HG03095 (cell line): ENCODE data around the gene NUDT19.
"Not testable (repeated sequence)": the region's sequence is repeated elsewhere in the genome, so short reads cannot be mapped to it uniquely, and the experiment has no call there.

ENCODE experiments used
- ATAC-seq: cut with Tn5 transposase; IDR thresholded peaks from one replicate; pipeline ENCODE4 v1.9.1; 2021; ENCODE audit warnings: moderate library complexity; ENCODE audit not compliant: unreplicated experiment

The NUDT19 gene

DNA sequence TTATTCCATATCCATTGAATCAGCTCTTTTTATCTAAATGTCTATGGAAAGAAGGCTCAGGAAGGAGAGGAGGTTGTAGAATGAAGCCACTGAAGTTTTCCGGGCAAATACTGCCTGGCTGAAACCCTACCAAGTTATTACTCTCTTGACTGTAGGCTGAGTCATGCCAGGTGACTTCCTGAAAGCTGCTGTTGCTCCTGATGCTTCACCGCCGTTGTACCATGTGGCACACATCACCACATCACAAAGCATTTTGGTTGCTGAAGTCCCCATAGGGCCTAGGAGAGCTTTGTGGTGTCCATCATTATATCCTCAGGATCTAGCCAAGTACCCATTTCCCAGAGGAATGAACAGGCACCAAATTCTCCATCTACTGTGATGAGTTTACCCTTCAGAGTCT lies 16.8 kb downstream of the NUDT19 start:
- ATAC-seq, result no peak

DNA sequence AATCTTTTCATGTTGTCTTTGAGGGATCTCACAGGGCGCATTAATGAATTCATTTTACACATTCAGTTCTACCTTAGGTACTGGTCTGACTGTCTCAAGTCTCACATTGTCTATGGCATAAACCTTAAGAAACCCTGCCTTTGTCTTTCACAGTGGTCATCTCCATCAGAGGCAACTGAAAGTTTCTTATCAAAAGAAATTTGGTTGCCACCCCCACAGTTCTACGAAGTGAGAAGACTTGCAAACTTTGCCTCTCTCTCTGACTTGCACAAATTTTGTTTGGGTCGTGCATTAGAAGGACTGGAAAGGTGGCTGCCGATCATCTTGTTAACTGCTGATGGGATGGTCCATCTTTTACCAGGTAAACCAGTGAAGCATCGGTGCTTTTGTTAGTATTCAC lies 17.4 kb downstream of the NUDT19 start:
- no peak for ATAC-seq

DNA sequence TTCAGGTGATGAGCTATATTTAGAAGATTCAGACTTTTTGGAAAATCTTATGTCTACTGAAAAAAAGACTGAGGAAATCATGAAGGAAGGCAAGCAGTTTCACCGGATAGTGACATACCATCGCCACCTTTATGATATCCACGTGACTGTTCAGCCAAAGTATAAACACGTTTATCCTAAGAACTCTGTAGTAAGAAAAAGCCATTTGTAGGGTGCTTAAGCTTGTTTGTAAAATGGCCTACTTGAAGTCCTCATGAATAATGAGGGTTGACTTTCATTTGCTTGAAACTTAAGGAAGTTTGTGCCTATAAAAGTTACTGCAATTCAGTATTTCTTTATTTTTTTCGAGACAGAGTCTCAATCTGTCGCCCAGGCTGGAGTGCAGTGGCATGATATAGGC lies 20.1 kb downstream of the NUDT19 start:
- no peak for ATAC-seq

DNA sequence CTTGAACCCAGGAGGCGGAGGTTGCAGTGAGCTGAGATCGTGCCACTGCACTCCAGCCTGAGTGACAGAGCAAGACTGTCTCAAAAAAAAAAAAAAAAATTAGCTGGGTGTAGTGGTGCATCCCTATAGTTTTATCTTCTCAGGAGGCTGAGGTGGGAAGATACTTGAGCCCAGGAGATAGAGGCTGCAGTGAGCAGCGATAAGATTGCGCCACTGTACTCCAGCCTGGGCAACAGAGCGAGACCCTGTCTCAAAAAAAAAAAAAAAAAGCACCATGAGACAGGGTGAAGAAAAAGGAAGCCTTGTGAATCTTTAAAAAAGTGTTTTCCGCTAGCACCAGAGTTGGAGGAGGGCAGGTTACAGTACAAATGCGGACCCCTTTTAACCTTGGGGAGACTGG lies 24.6 kb downstream of the NUDT19 start:
- not testable (repeated sequence) for ATAC-seq

DNA sequence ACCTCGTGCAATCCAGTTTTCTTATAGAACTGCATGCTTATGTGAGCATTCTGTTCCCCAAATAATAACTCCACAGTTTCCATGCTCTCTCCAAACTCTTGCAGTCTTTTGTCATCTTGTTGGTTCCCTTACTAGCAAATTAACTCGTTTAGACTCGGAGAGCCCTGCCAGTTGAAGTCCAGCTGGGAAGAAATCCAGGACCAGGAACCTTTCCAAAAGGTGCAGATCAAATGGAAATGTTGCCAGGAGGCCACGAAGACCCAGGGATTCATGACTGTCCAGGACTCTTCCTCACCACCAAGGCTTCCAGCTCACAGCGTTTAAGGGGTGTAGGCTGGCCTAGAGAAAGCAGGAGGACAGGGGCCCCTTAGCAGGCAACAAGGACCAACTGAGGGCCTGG lies 25.9 kb downstream of the NUDT19 start:
- ATAC-seq, result no peak

DNA sequence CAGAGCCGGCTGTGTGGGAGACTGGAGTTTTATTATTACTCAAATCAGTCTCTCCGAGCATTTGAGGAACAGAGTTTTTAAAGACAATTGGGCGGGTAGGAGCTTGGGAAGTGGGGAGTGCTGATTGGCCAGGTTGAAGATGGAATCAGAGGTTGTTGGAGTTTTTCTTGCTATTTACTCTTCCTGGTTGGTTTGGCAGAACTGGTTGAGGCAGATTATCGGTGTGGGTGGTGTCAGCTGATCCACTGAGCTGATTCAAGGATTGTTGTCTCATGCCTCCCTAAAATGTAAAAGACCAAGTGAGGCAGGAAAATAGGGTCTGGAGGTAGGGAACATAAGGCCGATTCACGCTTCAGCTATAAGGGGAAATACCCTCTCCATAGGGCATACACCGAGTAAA lies 26.7 kb downstream of the NUDT19 start:
- no peak for ATAC-seq

DNA sequence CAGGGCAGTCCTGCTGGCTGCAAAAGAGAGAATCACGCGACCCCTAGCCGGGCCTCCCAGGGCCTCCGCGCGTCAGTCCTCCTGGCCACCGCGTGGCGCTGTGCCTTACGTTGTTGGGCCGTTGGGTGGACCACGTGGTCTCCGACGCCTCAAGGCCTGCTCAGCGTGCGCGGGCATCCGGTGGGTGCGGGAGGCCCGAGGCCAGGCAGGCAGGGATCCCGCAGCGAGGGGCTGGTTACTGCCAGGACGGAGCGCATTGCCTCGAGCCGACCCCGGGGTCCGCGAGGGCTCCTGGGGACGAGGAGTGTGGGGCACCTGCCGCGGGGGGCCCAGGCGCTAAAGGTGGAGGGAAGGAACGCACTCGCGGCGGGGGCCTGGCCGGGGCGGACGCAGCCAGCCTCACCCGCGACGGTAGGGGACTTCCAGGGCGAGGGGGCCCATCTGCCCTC lies 28.0 kb downstream of the NUDT19 start, which contains the start of gene TDRD12:
TSS of gene TDRD12 (plus strand) at position 157 of the 449 bp plus-strand sequence. CDS start 306 bp downstream, outside the sequence.
- ATAC-seq, result no peak

DNA sequence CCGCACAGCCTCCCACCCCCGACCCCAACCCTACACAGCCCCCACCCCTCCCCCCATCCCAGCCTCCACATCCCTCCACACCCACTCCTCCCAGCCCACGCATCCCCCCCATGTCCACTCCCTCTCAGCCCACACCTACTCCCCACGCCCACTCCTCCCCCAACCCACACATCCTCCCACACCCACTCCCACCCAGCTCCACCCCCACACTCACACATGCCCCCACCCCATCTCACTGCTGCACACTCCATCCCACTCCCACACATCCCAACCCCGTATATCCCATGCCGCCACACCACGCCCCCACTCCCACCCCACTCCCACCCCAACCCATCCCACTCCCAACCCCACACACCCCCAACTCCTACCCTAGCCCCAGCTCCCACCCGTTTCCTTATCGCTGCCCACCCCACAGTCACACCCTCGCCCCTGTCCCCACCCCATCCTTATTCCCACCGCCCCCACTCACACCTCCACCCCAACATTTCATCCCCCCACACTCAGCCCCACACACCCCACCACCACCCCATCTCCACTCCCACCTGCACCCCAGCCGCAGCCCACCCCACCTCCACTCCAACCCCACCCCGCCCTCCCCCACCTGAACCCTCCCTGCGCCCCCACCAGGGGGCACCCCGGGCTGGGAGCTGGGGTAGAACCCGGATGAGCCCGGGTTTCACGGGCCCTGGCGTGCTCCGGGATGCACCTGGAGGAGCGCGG lies 28.8 kb downstream of the NUDT19 start:
- ATAC-seq, result no peak

DNA sequence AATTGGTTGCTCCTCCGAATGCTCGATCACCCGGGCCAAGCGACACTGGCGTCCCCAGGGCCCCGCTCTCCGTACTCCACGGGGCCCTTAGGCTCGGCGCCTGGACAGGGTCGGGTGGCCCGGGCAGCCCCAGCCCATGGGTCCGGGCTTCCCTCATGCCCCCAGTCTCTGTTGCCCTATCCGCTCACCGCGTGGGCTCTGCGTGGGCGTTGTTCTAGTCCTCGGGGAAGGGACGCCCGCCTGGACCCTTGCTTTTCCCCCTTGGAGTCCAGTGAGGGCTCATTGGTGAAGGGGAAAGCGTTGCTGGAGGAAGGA lies 29.3 kb downstream of the NUDT19 start:
- ATAC-seq, result no peak

DNA sequence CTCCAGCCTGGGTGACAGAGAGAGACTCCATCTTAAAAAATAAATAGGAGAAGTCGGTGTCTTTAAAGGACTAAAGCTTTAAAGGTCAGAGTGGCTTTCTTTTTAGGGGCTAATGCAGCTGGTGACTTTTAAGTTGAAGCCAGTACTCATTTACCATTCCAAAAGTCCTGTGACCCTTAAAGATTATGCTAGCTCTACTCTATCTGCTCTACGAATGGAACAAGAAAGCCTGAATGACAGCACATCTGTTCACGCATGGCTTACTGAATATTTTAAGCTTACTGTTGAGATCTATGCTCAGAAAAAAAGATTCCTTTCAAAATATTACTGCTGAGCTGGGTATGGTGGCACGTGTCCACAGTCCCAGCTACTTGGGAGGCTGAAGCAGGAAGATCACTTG lies 44.3 kb downstream of the NUDT19 start:
- ATAC-seq, result no peak

DNA sequence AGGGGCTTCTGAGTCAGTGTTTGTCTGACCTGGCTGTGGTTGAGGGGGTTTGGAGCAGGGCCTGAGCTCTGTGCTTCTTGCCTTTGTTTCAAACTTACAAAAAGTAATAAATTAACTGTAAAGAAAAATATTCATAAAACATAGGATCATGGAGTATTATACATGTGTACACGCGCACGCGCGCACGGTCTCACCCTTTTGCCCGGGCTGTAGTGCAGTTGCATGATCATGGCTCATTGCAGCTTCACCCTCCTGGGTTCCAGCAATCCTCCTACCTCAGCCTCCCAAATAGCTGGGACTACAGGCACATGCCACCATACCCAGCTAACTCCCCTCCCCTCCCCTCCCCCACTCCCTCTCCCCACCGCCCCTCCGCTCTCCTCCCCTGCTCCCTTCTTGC lies 51.4 kb downstream of the NUDT19 start:
- no peak for ATAC-seq

DNA sequence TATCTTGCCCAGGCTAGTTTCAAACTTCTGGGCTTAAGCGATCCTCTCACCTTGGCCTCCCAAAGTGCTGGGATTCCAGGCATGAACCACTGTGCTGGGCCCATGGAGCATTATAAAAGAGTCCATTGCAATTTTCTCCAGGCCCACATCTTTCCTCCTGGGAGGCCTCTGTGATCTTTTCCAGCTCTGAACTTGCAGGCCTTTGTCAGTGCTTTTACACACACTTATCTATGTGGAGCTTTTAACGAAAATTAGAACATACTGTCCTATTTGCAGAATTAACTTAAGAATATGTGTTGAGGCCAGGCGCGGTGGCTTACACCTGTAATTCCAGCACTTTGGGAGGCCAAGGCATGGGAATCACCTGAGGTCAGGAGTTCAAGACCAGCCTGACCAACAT lies 51.8 kb downstream of the NUDT19 start:
- no peak for ATAC-seq

DNA sequence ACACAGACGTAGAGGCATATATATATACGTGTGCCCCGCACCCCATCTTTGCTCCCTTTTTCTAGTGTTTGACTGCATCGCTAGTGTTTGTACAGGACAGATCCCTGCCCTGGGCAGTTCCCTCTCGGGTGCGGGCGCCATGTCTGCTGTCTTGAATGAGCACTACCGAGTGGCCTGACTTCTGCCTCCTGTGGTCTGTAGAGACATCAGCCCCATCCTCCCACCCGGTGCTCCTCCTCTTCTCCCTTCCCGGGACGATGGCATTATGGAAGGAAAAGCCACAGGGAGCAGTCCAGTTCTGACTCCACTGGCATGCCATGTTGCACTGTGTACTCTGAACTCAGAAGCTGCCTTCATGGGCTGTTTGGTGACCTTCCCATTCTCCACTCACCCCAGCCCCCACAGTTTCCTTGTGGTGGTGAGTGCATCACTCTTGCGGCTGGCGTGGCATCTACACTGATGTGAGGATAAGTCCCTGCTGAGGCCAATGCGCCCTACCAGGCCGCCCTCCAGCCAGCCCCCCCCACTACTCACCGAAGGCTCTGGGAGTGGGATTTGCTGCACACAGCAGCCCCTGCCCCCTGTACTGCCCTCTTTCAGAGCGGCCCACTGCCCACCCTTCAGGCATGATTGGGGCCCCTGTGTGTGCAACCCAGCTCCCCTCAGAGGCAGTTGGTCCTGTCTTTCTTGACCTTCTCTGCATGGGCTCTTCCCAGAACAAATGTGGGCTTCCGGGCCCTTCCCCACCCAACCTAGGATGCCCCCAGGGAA lies 53.1 kb downstream of the NUDT19 start:
- no peak for ATAC-seq

DNA sequence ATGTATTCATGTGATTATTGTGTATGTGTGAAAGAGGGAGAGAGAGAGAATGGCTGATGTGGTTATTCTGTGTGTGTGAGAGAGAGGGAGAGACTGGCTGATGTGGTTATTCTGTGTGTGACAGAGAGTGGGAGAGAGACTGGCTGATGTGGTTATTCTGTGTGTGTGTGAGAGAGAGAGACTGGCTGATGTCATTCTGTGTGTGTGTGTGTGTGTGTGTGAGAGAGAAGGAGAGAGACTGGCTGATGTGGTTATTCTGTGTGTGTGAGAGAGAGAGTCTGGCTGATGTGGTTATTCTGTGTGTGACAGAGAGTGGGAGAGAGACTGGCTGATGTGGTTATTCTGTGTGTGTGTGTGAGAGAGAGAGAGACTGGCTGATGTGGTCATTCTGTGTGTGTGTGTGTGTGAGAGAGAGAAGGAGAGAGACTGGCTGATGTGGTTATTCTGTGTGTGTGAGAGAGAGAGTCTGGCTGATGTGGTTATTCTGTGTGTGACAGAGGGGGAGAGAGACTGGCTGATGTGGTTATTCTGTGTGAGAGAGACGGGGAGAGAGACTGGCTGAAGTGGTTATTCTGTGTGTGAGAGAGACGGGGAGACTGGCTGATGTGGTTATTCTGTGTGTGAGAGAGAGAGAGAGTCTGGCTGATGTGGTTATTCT lies 54.1 kb downstream of the NUDT19 start:
- ATAC-seq, result not testable (repeated sequence)

DNA sequence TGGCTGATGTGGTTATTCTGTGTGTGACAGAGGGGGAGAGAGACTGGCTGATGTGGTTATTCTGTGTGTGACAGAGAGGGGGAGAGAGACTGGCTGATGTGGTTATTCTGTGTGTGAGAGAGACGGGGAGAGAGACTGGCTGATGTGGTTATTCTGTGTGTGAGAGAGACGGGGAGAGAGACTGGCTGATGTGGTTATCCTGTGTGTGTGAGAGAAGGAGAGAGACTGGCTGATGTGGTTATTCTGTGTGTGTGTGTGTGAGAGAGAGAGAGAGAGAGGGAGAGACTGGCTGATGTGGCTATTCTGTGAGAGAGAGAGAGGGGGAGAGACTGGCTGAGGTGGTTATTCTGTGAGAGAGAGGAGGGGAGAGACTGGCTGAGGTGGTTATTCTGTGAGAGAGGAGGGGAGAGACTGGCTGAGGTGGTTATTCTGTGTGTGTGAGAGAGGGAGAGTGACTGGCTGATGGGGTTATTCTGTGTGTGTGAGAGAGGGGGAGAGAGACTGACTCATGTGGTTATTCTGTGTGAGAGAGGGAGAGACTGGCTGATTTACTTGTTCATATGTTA lies 55.1 kb downstream of the NUDT19 start:
- ATAC-seq, result not testable (repeated sequence)

DNA sequence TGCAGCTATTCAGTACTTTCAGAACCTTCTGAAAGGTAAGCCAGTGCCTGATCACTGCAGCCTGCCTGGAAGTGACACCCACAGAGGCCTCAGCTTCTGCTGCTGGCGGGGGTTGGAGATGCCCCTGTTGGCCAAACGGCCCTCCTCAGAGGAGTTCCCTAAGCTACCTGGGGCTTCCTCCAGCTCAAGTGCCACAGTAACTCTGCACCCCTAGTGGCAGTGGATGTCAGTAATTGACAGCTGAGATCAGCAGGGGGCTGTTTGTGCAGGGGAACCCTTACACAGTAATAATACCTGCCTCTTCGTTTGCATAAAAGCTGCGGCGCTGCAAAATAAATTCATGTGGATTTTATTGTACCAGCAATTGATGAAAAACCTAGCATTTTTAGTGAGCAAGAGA lies 56.9 kb downstream of the NUDT19 start:
- no peak for ATAC-seq

DNA sequence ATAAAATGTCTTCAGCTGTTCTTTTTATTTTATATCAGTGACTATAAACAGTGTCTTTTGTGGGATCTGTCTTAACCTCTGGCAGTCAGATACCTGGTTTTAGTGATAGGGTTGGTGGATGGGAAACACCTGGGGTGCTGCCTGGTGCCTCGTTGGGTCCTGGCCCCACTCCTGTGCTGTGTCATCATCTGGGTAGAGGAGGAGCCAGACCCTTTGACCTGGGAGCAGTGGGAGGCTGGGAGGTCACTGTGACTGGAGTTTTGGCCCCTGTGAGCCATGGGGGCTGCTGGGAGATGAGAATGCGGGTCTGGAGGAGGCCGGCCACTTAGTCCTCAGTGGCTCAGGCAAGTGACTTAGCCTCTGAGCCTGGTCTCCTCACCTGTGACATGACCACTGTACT lies 57.3 kb downstream of the NUDT19 start:
- no peak for ATAC-seq

DNA sequence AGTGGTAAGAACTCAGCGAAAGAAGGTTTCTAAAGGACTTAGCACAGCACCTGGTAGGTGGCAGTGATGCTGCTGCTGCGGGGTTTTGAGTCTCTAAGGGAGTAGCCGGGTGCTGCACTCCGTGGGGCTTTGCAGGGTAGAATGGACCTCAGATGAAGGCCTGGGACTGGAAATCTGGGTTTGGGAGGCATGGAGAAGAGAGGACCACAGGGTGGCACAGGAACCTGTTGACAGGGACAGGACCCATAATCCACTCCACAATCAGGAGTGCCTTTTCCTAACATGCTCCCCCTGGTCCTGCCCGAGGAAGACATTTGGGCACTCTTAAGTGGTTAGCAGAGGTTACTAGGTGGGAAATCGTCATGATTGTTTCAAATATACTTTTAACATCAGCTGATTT lies 57.7 kb downstream of the NUDT19 start:
- no peak for ATAC-seq

DNA sequence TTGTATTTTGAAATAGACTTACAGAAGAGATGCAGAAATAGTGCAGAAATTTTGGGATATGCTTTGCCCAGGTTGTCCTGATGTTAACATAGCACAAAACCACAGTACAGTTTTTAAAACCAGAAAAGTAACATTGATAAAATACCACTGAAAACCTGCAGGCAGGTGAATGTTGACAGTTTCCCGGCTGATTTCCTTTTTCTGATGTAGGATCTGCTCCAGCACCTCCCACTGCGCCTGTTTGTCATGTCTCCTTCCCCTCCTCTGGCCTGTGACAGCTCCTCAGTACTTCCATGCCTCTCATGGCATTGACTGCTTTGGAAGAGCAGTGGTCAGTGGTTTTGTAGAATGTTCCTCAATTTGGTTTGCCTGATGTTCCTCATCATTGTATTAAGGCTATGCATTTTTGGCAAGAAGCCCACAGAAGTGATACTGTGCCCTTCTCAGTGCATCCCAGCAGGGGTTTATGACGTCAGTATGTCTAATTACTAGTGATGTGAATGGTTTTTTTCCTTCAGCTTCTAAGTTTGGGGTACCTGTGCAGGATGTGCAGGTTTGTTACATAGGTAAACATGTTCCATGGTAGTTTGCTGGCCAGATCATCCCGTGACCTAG lies 58.9 kb downstream of the NUDT19 start:
- ATAC-seq, result no peak

DNA sequence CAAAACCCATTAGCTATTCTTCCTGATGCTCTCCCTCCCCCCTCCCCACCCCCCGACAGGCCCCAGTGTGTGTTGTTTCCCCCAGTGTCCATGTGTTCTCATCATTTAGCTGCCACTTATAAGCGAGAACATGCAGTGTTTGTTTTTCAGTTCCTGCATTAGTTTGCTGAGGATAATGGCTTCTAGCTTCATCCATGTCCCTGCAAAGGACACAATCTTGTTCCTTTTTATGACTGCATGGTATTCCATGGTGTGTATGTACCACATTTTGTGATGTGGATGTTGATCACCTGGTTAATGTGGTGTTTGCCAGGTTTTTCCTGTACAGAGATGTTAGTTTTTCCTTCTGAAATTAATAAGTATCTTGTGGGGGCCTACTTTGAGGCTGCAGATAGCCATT lies 59.4 kb downstream of the NUDT19 start:
- no peak for ATAC-seq

DNA sequence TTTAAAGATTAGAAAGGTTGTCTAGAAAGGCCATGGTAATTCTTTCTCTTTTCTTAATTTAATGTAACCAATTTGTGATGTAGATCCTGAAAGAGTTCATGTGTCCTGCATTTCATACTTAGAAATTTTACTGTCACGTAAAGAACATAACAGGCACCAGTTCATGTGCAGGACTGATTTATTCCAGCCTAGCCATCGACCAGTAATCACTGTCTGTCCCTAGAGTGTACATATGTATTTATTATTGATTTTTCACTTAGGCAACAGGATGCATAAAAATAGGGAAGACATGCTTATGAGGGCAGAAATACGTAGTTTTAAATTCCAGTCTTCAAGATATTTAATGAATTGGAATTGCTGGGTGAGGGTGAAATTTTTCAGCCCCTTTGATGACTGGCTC lies 65.6 kb downstream of the NUDT19 start:
- ATAC-seq, result no peak
